ENCODE data around the gene SLC34A1. TPM values are rescaled to one million over a fixed set of nuclear protein-coding genes. Genes with fewer than 3 reads are reported as not detected.

SLC34A1 gene
- total and polyA plus RNA-seq, 2 of the 13 experiments (the other 11 are each of a cell fraction or from before 2014, with no cell fraction given), result 0.03 to 0.20 TPM

DNA sequence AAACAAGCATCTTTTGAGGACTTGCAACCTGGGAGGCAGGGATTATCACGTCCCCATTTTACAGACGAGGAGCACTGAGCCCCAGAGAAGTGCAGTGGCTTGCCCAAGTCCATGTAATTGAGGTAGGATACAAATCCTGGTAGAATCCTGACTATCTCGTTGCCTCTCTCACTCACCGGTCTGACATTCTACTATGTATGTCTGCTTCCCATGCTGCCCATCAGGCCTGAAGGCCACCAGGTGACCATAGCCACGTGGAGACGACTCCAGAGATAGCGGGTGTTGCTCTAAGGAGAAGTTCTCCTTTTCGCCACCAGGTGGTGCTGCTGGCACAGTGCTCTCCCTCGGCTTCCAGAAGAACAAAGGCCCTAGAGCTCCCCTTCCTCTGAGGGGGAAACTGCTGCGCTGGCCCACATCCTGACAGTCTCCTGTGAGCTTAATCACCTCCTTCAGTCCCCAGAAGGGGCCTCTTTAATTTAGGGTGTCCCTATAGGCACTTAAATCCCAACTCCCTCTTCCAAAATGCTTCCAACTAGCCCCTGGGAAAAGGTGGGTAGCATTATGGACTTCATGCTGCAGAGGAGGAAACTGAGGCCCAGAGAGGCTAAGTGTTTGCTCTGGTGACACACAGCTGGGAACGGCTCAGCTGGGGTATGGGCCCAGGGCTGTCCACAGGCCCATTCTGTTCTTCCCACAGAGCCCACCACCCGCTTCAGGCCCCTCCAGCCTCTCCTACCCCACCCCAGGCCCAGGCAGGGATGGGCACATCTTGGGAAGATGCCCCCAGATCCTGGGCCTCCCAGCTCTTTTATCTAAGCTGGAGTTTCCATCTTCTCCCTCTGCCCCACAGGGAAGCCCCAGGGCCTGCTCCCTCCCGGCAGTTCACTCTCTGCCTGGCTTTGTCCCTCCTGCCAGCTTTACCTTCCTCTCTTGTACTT, 6.4 kb downstream of the SLC34A1 start (continued):
- TF ChIP-seq, protein P1, sequence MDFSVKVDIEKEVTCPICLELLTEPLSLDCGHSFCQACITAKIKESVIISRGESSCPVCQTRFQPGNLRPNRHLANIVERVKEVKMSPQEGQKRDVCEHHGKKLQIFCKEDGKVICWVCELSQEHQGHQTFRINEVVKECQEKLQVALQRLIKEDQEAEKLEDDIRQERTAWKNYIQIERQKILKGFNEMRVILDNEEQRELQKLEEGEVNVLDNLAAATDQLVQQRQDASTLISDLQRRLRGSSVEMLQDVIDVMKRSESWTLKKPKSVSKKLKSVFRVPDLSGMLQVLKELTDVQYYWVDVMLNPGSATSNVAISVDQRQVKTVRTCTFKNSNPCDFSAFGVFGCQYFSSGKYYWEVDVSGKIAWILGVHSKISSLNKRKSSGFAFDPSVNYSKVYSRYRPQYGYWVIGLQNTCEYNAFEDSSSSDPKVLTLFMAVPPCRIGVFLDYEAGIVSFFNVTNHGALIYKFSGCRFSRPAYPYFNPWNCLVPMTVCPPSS (IDR thresholded peaks at IDR 0.05), result no peak
- TF ChIP-seq, protein P2, sequence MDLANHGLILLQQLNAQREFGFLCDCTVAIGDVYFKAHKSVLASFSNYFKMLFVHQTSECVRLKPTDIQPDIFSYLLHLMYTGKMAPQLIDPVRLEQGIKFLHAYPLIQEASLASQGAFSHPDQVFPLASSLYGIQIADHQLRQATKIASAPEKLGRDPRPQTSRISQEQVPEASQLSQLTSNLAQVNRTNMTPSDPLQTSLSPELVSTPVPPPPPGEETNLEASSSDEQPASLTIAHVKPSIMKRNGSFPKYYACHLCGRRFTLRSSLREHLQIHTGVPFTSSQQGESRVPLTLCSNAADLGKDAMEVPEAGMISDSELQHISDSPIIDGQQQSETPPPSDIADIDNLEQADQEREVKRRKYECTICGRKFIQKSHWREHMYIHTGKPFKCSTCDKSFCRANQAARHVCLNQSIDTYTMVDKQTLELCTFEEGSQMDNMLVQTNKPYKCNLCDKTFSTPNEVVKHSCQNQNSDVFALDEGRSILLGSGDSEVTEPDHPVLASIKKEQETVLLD (CRISPR knock-in tag; IDR thresholded peaks at IDR 0.05; ENCODE audit: low read depth), result no peak
- TF ChIP-seq TBX2 (CRISPR knock-in tag; IDR thresholded peaks at IDR 0.05; ENCODE audit: borderline replicate concordance) (no peak), ZNF20 (CRISPR knock-in tag; IDR thresholded peaks at IDR 0.05) (no peak), ZNF18 (CRISPR knock-in tag; IDR thresholded peaks at IDR 0.05; ENCODE audit: insufficient replicate concordance) (no peak), ZBTB38 (CRISPR knock-in tag; IDR thresholded peaks at IDR 0.05) (no peak), TBP (CRISPR knock-in tag; IDR thresholded peaks at IDR 0.05) (no peak), ZNF292 (CRISPR knock-in tag; IDR thresholded peaks at IDR 0.05; ENCODE audit: borderline replicate concordance, low read depth) (no peak), CBFB (CRISPR knock-in tag; IDR thresholded peaks at IDR 0.05) (no peak), SP2 (CRISPR knock-in tag; IDR thresholded peaks at IDR 0.05) (no peak), DNMT1 (CRISPR knock-in tag; IDR thresholded peaks at IDR 0.05) (no peak), SMARCC2 (IDR thresholded peaks at IDR 0.05) (no peak), KDM6A (CRISPR knock-in tag; IDR thresholded peaks at IDR 0.05; ENCODE audit: low read depth) (no peak)
- TF ChIP-seq, protein P3, sequence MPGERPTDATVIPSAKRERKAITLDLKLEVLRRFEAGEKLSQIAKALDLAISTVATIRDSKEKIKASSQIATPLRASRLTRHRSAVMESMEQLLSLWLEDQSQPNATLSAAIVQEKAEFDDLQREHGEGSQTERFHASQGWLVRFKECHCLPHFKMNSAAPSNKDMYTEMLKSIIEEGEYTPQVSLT (CRISPR knock-in tag; IDR thresholded peaks at IDR 0.05; ENCODE audit: borderline replicate concordance, low read depth), result no peak
- TF ChIP-seq, protein P4, sequence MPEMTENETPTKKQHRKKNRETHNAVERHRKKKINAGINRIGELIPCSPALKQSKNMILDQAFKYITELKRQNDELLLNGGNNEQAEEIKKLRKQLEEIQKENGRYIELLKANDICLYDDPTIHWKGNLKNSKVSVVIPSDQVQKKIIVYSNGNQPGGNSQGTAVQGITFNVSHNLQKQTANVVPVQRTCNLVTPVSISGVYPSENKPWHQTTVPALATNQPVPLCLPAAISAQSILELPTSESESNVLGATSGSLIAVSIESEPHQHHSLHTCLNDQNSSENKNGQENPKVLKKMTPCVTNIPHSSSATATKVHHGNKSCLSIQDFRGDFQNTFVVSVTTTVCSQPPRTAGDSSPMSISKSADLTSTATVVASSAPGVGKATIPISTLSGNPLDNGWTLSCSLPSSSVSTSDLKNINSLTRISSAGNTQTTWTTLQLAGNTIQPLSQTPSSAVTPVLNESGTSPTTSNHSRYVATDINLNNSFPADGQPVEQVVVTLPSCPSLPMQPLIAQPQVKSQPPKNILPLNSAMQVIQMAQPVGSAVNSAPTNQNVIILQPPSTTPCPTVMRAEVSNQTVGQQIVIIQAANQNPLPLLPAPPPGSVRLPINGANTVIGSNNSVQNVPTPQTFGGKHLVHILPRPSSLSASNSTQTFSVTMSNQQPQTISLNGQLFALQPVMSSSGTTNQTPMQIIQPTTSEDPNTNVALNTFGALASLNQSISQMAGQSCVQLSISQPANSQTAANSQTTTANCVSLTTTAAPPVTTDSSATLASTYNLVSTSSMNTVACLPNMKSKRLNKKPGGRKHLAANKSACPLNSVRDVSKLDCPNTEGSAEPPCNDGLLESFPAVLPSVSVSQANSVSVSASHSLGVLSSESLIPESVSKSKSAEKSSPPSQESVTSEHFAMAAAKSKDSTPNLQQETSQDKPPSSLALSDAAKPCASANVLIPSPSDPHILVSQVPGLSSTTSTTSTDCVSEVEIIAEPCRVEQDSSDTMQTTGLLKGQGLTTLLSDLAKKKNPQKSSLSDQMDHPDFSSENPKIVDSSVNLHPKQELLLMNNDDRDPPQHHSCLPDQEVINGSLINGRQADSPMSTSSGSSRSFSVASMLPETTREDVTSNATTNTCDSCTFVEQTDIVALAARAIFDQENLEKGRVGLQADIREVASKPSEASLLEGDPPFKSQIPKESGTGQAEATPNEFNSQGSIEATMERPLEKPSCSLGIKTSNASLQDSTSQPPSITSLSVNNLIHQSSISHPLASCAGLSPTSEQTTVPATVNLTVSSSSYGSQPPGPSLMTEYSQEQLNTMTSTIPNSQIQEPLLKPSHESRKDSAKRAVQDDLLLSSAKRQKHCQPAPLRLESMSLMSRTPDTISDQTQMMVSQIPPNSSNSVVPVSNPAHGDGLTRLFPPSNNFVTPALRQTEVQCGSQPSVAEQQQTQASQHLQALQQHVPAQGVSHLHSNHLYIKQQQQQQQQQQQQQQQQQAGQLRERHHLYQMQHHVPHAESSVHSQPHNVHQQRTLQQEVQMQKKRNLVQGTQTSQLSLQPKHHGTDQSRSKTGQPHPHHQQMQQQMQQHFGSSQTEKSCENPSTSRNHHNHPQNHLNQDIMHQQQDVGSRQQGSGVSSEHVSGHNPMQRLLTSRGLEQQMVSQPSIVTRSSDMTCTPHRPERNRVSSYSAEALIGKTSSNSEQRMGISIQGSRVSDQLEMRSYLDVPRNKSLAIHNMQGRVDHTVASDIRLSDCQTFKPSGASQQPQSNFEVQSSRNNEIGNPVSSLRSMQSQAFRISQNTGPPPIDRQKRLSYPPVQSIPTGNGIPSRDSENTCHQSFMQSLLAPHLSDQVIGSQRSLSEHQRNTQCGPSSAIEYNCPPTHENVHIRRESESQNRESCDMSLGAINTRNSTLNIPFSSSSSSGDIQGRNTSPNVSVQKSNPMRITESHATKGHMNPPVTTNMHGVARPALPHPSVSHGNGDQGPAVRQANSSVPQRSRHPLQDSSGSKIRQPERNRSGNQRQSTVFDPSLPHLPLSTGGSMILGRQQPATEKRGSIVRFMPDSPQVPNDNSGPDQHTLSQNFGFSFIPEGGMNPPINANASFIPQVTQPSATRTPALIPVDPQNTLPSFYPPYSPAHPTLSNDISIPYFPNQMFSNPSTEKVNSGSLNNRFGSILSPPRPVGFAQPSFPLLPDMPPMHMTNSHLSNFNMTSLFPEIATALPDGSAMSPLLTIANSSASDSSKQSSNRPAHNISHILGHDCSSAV (CRISPR knock-in tag; IDR thresholded peaks at IDR 0.05; ENCODE audit: borderline replicate concordance), result no peak
